Calu3 (cell line): ENCODE results near the gene USP37. TPM values are rescaled to one million over a fixed set of nuclear protein-coding genes. Genes with fewer than 3 reads are reported as not detected.
"Not testable (repeated sequence)": the region's sequence is repeated elsewhere in the genome, so short reads cannot be mapped to it uniquely, and the experiment has no call there.

ENCODE experiments used
- BruUV-seq: library from RNA; stranded (reverse); fragments of 400-500 nt; replicated peaks from 2 replicates; lab custom pipeline; 2021; lab: Mats Ljungman, UMichigan
- CTCF ChIA-PET: fragments of 300-600 bp; sonication (Branson Sonifier 250); formaldehyde crosslinking; loops from one replicate; lab custom pipeline; 2022; ENCODE audit warnings: antibody characterized with exemption; lab: Charles Lee
- DNase-seq: peaks from one replicate; pipeline ENCODE4 v3.0.0; 2022
- H3K27ac Mint-ChIP-seq: one replicate; pipeline ENCODE4 v1.8.0; 2022; ENCODE audit warnings: mixed read lengths; ENCODE audit not compliant: unreplicated experiment
- H3K27me3 Mint-ChIP-seq: one replicate; pipeline ENCODE4 v1.8.0; 2022; ENCODE audit warnings: mixed read lengths; ENCODE audit not compliant: unreplicated experiment
- H3K36me3 Mint-ChIP-seq: one replicate; pipeline ENCODE4 v1.8.0; 2022; ENCODE audit warnings: mild to moderate bottlenecking, moderate library complexity, mixed read lengths; ENCODE audit not compliant: insufficient read depth, unreplicated experiment
- H3K4me1 Mint-ChIP-seq: one replicate; pipeline ENCODE4 v1.8.0; 2022; ENCODE audit warnings: mild to moderate bottlenecking, low read depth, mixed read lengths; ENCODE audit not compliant: unreplicated experiment
- H3K4me3 Mint-ChIP-seq: one replicate; pipeline ENCODE4 v1.8.0; 2022; ENCODE audit warnings: mild to moderate bottlenecking, low read depth, moderate library complexity, mixed read lengths; ENCODE audit not compliant: unreplicated experiment
- H3K9me3 Mint-ChIP-seq: one replicate; pipeline ENCODE4 v1.8.0; 2022; ENCODE audit warnings: low read depth, mixed read lengths; ENCODE audit not compliant: unreplicated experiment
- intact Hi-C: fragments of 100-400 bp; cut with micrococcal nuclease; formaldehyde crosslinking; loops from one replicate; pipeline ENCODE4 v1.10.0; 2022; ENCODE audit not compliant: unreplicated experiment
- total RNA-seq: library from RNA; stranded (reverse); gene quantifications from 2 replicates; pipeline ENCODE4 v1.2.3, GENCODE V29; 2022
- TF ChIP-seq, protein P1 (sequence below): fragments of 200-600 bp; IDR thresholded peaks from one replicate; pipeline ENCODE4 v1.8.0; 2022; ENCODE audit warnings: antibody characterized with exemption; ENCODE audit not compliant: unreplicated experiment

The USP37 gene
- total RNA-seq, 1 experiment from 2014 or later: 27.5 TPM

DNA sequence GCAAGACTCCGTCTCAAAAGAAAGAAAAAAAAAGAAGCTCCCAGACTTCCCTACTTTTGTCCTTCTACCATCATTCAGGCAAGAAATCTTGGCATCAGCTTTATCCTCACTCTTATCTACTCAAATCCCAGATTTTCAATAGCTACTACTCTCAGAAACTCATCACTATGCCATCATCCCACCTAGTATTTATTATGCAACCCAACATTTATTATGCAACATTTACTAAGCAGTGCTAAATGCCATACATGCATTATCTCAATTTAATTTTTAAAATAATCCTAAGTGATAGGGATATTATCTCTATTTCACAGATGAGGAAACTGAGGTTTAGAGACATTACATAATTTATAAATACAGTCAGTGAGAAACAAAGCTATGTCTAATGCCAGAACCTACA lies 4.1 kb downstream of the USP37 start:
- peaks cover 18% of the 10 kb centered on the region for H3K4me1 Mint-ChIP-seq
- H3K4me3 Mint-ChIP-seq: no peak overlapping the region
- intact Hi-C loops: no loop called here
- no TSS peak for BruUV-seq
- no peaks in the 10 kb centered on the region for H3K27me3 Mint-ChIP-seq
- CTCF ChIA-PET: interaction anchor here (0.6 kb wide), 1 partner anchor 35 kb away, joined by 3 read pairs; no protein-coding TSS in a partner anchor
- no peak overlapping the region for H3K27ac Mint-ChIP-seq
- TF ChIP-seq, protein P1, sequence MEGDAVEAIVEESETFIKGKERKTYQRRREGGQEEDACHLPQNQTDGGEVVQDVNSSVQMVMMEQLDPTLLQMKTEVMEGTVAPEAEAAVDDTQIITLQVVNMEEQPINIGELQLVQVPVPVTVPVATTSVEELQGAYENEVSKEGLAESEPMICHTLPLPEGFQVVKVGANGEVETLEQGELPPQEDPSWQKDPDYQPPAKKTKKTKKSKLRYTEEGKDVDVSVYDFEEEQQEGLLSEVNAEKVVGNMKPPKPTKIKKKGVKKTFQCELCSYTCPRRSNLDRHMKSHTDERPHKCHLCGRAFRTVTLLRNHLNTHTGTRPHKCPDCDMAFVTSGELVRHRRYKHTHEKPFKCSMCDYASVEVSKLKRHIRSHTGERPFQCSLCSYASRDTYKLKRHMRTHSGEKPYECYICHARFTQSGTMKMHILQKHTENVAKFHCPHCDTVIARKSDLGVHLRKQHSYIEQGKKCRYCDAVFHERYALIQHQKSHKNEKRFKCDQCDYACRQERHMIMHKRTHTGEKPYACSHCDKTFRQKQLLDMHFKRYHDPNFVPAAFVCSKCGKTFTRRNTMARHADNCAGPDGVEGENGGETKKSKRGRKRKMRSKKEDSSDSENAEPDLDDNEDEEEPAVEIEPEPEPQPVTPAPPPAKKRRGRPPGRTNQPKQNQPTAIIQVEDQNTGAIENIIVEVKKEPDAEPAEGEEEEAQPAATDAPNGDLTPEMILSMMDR: no peak
- no peak for DNase-seq
- no peaks in the 10 kb centered on the region for H3K9me3 Mint-ChIP-seq
- peaks cover 56% of the 10 kb centered on the region for H3K36me3 Mint-ChIP-seq

DNA sequence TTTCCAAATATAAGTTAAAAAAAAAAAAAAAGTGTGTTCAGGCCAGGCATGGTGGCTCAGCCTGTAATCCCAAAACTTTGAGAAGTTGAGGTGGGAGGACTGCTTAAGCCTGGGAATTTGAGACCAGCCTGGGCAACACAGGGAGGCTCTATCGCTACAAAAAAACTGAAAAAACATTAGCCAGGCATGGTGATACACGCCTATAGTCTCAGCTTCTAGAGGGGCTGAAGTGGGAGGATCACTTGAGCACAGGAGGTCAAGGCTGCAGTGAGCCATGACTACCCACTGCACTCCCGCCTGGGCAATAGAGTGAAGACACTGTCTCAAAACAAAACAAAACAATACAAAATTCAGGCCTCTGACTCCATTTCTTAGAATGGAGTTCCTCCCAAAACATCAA lies 9.2 kb downstream of the USP37 start:
- CTCF ChIA-PET: no interaction called here
- Mint-ChIP-seq H3K4me3 (no peak overlapping the region), H3K9me3 (no peaks in the 10 kb centered on the region), H3K27me3 (no peaks in the 10 kb centered on the region), H3K4me1 (no peaks in the 10 kb centered on the region), H3K27ac (no peak overlapping the region), H3K36me3 (peaks cover 37% of the 10 kb centered on the region)
- intact Hi-C loops: no loop called here
- no TSS peak for BruUV-seq
- TF ChIP-seq, protein P1: no peak
- no peak for DNase-seq

DNA sequence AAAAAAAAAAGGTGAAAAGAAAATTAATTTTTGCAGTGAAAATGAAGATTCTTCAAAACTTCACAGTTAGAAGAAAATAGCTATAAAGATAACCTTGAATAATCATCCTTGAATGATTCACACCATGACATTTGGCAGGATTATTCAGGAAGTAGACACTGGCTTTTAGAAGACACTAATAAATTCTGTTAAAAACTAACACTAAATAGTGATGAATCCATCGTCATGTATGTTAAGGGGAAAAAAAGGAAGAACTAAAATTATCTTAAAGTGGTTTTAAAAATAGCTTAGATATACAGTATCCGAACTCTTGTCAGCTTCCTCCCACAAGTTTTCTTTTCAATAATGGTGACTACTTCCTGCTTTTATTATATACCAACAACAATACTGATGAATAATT lies 10.2 kb downstream of the USP37 start:
- Mint-ChIP-seq H3K9me3 (no peaks in the 10 kb centered on the region), H3K4me1 (no peaks in the 10 kb centered on the region), H3K27me3 (no peaks in the 10 kb centered on the region), H3K27ac (no peak overlapping the region), H3K4me3 (no peak overlapping the region), H3K36me3 (peaks cover 34% of the 10 kb centered on the region)
- no TSS peak for BruUV-seq
- TF ChIP-seq, protein P1: no peak
- CTCF ChIA-PET: no interaction called here
- intact Hi-C loops: no loop called here
- no peak for DNase-seq

DNA sequence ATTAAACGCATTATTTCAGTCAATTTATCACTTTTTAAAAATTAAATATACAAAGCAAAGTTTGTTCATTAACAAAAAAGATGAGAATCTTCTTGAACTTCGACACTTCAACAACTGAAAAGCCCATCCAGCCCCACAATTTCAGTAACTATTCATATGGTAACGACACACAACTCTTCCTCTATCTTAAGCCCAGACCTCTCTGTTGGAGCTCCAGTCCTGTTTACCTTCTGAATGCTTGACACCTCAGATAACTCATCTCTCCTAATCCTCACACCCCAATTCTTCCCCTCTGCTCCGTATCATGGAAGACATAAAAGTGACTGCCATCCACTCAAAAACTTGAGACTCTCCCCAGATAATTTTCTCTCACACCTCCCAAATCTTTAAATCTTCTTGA lies 12.6 kb downstream of the USP37 start:
- Mint-ChIP-seq H3K4me3 (no peak overlapping the region), H3K9me3 (no peaks in the 10 kb centered on the region), H3K27me3 (no peaks in the 10 kb centered on the region), H3K4me1 (no peaks in the 10 kb centered on the region), H3K36me3 (peaks cover 32% of the 10 kb centered on the region), H3K27ac (no peak overlapping the region)
- CTCF ChIA-PET: no interaction called here
- intact Hi-C loops: no loop called here
- no TSS peak for BruUV-seq
- TF ChIP-seq, protein P1: no peak
- DNase-seq: no peak

DNA sequence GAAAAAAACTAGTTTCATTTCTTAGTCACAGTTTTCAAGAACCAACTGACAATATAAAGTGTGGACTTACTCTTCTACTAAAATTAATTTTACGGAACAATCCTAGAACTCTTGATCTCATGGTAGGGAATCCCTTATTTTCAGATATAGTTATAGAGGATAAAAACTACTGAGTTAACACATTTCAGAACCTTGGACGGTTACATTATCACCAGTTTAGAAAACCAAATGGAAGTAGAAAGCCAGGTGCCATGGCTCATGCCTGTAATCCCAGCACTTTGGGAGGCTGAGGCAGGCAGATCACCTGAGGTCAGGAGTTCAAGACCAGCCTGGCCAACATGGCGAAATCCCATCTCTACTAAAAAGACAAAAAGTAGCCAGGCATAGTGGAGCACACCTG lies 13.9 kb downstream of the USP37 start:
- H3K4me1 Mint-ChIP-seq, H3K9me3 Mint-ChIP-seq, H3K4me3 Mint-ChIP-seq, DNase-seq, H3K27ac Mint-ChIP-seq, CTCF ChIA-PET, intact Hi-C loops, H3K27me3 Mint-ChIP-seq, BruUV-seq: not testable (repeated sequence)
- H3K36me3 Mint-ChIP-seq: peaks cover 26% of the 10 kb centered on the region
